ENCODE measurements around the gene LIPT1.
"Not testable (repeated sequence)": the region's sequence is repeated elsewhere in the genome, so short reads cannot be mapped to it uniquely, and the experiment has no call there.

The LIPT1 gene

GRCh38 chr2:99154643-99155536, at the start of gene LIPT1, which contains the start of gene TSGA10:
Gene LIPT1, plus strand, starts transcription at chr2:99154967. Its CDS starts 6,991 bp downstream, at chr2:99161958.
Gene TSGA10, minus strand, starts transcription at chr2:99154942. Its CDS starts 45,503 bp downstream, at chr2:99109439.
- DNase-seq (ENCODE audit: low read depth, low spot score), result peak; percentile 61

GRCh38 chr2:99106913-99107312, 47.9 kb upstream of the LIPT1 start:
- DNase-seq (ENCODE audit: low read depth, low spot score), result no peak

DNA sequence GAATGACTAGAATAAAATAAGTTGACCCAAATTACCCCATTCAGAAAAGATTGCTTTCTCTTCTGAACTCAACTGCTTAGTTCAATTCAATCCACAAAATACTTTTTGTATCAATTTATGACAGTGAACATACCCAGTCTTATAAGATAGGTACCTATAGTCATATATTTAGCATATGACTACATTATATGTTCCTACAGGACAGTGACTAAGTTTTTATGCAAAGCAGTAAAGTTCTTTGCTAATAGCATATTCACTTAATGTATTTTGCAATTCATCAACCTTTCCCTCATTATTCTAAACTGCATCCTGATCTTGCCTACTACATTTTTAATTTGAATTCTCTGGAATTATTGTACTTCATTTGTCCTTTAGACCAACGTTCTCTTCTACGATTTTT, 43.5 kb upstream of the LIPT1 start:
- no peak for DNase-seq (ENCODE audit: low read depth, low spot score)

DNA sequence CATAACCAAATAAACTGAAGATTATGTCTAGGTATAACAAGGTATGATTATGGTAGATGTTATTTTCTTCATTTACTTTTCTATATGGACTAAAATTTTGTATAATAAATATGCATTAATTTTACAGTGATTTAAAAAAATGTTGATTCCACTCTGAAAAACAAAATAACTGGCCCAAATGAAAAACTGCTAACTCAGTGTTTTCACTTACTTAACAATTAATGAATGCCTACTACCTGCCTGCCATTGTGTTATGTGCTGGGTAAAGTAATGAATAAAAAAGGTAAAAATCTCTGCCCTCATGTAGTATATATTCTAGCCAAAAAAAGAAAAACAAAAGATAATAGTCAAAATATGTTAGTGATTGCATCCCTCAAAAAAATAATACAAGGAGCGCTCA, 42.8 kb upstream of the LIPT1 start:
- DNase-seq (ENCODE audit: low read depth, low spot score), result no peak

DNA sequence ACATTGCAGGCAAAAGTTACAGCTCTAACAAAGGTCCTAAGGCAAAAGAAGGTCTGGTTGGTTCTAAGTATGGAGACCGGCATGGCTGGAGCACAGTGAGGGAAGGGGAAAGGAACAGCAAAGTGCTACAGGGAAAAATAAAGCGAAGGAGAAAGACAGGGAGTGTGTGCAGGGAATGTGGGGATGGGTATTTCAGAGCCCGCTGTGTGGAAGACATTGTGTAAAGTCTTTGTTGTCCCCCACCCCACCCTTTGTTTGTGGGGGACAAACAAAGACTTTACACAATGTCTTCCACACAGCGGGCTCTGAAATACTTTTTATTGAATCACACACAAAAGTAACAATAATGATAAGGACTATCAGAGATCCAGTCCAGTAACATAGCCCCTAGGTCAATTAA, 42.1 kb upstream of the LIPT1 start:
- DNase-seq (ENCODE audit: low read depth, low spot score), result no peak

- no peak for DNase-seq (ENCODE audit: low read depth, low spot score)
These were observed 26.8 kb upstream of the LIPT1 start for GRCh38 chr2:99127981-99128380.

GRCh38 chr2:99135044-99135556, 19.7 kb upstream of the LIPT1 start:
- not testable (repeated sequence) for DNase-seq (ENCODE audit: low read depth, low spot score)

GRCh38 chr2:99139003-99139402, 15.8 kb upstream of the LIPT1 start:
- DNase-seq (ENCODE audit: low read depth, low spot score), result no peak

DNA sequence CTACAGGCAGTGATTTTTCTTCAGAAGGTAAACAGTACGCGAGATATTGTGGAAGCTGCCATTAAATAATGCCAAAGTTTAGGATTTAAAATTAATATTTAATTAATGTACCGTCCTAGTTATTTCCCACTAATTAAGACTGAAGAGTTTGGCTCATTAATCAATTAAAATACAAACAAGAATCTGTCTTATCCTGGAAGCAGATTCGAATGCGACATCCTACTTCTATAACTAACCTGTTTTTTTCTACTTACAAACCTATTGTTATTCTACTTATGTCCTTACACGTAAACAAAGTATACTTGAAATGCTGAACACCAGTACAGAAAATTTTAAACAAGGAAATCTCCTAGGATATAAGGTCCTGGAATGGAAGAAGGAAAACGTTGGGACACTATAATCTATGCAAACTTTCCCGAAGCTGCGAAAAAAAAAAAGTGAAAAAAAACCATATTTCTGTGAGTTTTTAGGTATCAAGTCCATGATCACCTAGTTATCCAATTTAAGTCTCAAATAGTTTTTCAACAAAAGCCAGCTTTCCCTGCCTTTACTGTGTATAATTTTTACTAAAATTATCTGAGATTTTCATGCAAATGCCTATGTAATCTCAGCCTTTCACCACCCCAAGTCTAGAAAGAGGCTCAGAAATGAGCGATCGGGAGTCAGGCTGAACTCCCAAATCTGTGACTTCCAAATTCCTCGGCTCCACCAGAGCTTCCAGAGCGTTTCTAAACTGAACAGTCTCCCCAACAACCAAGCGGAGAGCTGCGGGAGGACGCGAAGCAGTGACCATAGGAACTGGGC, 14.5 kb upstream of the LIPT1 start:
- DNase-seq (ENCODE audit: low read depth, low spot score), result peak; percentile 2

GRCh38 chr2:99140860-99141109, 14.0 kb upstream of the LIPT1 start:
- DNase-seq (ENCODE audit: low read depth, low spot score), result no peak

- peak; percentile 65 for DNase-seq (ENCODE audit: low read depth, low spot score)
These were observed 13.4 kb upstream of the LIPT1 start, which contains the start of gene C2orf15 for GRCh38 chr2:99141110-99142108. Gene C2orf15, plus strand, starts transcription at chr2:99141707. Its CDS starts 8,852 bp downstream, at chr2:99150559.

GRCh38 chr2:99150706-99151105, 4.1 kb upstream of the LIPT1 start:
- DNase-seq (ENCODE audit: low read depth, low spot score), result no peak

- DNase-seq (ENCODE audit: low read depth, low spot score), result no peak
These were observed 2.4 kb upstream of the LIPT1 start for GRCh38 chr2:99152199-99152895.

DNA sequence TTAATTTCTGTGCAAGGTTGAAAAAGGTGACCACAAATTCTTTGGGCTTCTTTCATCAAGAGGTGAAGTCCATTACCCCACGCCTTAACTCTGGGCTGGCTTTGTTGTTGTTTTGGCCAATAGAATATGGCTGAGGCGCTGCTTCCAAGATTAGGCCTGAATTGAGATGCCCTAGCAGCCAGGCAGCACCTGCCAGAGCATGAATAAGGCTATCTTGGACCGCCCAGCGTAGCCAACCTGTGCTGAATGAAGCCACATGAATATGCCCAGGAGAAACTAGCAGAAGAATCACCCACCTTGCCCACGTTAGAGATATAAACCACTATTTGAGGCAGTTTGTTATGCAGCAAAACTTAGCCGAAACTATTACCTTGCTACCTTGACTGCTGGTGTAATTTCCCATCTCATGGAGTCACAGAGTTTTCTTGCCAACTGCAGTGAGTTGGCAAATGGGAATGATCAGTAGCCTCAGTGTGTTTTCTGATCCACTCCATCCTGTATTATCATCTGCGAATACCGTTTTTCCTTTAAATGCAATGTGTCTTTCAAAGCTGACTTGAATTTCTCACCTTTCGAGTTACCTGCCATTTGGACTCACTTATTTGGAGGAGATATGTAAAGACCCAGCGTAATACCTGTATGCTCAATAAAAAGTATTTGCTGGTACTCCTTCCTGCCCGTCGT, 704 bp upstream of the LIPT1 start:
- no peak for DNase-seq (ENCODE audit: low read depth, low spot score)

- DNase-seq (ENCODE audit: low read depth, low spot score), result no peak
These were observed 2.1 kb downstream of the LIPT1 start for GRCh38 chr2:99156891-99157290.

GRCh38 chr2:99158599-99158998, 3.8 kb downstream of the LIPT1 start:
- DNase-seq (ENCODE audit: low read depth, low spot score), result no peak

DNA sequence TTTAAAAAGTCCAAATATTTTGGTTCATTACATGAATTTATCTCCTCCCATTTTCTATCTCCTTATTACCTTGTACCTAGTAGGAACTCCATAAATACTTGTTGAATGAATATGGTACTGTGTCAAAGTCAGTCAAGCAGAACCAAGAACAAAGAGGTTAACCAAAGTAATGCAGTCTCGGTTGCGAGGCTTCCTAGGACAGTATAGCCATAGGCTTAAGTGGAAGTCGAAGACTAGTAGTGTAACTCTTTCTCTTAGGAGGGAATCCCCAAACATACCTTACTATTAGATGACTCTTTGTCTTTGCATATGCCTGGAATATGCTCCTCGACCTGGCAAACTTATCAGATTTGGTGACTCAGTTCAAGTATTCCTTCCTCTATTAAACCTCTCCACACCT, 4.8 kb downstream of the LIPT1 start:
- no peak for DNase-seq (ENCODE audit: low read depth, low spot score)

GRCh38 chr2:99166218-99166617, 11.5 kb downstream of the LIPT1 start:
- DNase-seq (ENCODE audit: low read depth, low spot score), result no peak

DNA sequence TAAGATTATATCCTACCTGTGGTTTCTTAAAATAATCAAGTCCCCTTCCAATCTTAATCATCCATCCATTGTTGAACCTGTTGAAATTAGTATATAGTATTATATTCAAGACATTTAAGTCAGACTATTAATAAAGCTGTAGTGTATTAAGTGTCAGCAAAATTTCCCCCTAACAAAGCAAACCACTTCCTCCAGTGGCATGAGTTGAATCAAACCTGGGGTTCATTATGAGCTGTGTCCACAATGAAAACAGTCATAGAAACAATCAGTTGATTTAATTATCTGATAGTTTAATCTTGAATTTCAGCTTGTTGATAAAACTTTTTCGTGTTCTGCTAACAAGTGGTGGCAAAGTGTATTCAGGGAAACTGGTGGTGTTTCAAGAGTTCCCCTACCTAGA, 14.8 kb downstream of the LIPT1 start:
- no peak for DNase-seq (ENCODE audit: low read depth, low spot score)

All from iPS DF 19.7 (cell line).